Stimulated activated effector memory CD8-positive, alpha-beta T cell treated with anti-CD3 and anti-CD28 coated beads, Interleukin-12 subunit alpha, Interleukin-12 subunit beta, amount 100 ng/mL, for 72 hours (primary cell): ENCODE data around the gene CENPT.

ENCODE experiments used
- ATAC-seq: fragments of 150-1000 bp; cut with Tn5 transposase; 2 replicates; pipeline ENCODE4 v1.10.0; 2021
- DNase-seq, 2 donors: peaks; one replicate each; pipeline ENCODE4 v3.0.0; 2021 to 2022; ENCODE audit warnings: low spot score in 2 of 2
- H3K27ac Mint-ChIP-seq: one replicate; pipeline ENCODE4 v1.8.0; 2022; ENCODE audit warnings: mild to moderate bottlenecking, mixed read lengths
- H3K36me3 Mint-ChIP-seq: one replicate; pipeline ENCODE4 v1.8.0; 2022; ENCODE audit warnings: mild to moderate bottlenecking, mixed read lengths
- H3K4me1 Mint-ChIP-seq: one replicate; pipeline ENCODE4 v1.8.0; 2022; ENCODE audit warnings: mixed read lengths
- H3K4me3 Mint-ChIP-seq: one replicate; pipeline ENCODE4 v1.8.0; 2022; ENCODE audit warnings: mild to moderate bottlenecking, mixed read lengths
- H3K9me3 Mint-ChIP-seq: one replicate; pipeline ENCODE4 v1.8.0; 2022; ENCODE audit warnings: mixed read lengths

Gene CENPT, protein sequence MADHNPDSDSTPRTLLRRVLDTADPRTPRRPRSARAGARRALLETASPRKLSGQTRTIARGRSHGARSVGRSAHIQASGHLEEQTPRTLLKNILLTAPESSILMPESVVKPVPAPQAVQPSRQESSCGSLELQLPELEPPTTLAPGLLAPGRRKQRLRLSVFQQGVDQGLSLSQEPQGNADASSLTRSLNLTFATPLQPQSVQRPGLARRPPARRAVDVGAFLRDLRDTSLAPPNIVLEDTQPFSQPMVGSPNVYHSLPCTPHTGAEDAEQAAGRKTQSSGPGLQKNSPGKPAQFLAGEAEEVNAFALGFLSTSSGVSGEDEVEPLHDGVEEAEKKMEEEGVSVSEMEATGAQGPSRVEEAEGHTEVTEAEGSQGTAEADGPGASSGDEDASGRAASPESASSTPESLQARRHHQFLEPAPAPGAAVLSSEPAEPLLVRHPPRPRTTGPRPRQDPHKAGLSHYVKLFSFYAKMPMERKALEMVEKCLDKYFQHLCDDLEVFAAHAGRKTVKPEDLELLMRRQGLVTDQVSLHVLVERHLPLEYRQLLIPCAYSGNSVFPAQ

DNA sequence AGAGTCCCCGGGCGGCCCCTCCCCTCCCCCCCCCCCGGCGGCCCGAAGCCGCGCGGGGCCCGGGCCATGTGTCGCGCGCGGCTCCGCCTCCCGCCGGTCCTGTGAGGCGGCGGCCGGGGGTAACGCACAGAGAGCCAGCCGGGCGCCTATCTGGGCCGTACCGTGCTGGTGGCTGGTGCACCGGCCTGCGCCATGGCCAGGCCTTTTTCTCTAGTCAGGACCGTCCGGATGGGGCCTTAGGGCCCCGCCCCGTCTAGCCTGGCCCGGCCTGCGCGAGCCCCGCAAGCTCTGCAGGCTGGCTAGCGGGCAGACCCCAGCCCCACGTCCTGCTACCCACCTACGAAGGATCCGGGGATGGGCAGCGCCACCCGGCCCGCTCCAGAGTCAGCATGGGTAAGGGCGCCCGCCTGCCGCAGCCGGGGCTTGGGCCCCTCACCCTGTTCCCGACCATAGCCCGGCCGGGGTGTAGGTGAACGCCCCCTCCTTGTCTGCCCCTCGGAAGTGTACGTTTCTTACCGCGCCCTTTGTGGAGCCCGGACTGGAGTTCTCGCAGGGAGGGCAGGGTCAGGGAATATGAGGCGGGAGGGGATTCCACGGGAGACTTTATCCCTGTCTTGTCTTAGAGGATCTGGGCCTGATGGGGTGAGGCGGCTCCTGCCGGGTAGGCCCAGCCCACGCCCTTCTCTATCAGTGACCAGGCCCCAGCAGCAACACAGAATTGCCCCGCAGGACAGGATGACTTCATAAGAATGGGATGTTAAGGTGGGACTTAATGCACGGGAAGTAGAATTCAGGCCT lies at the start of gene CENPT:
Gene CENPT, minus strand, starts transcription at position 630 of the 798 bp plus-strand sequence. CDS start 13,834 bp downstream, outside the sequence.
- Mint-ChIP-seq H3K36me3 (peaks cover 55% of the 10 kb centered on the region), H3K27ac (peak within 1 kb of the TSS; percentile 93), H3K9me3 (no peaks in the 10 kb centered on the region), H3K4me3 (peak within 1 kb of the TSS; percentile 98), H3K4me1 (peaks cover 35% of the 10 kb centered on the region)
- DNase-seq (no peak), ATAC-seq (peak; percentile 65)

DNA sequence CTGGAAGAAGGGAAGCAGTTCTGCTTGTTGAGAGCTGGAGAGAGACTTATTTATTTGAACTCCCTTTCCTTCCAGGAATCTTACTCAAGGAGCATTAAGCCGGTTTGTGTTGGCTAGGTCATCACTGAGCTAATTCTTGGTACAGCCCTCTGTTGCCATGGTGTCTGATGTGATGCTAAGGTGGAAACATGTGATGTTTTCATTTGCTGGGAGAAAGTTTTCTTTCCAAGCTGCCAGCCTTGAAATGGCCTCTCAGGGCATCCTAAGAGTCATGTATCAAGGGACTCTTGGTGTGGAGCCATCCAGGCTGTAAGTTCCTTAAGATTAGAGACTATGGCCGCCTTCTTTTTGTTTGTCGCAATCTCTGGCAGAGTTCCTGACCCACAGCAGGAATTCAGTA lies 49.7 kb upstream of the CENPT start:
- DNase-seq (no peak), ATAC-seq (no peak)
- no peaks in the 10 kb centered on the region for H3K9me3 Mint-ChIP-seq
- peaks cover 28% of the 10 kb centered on the region for H3K4me1 Mint-ChIP-seq
- peaks cover 10% of the 10 kb centered on the region for H3K36me3 Mint-ChIP-seq
- no peak overlapping the region for H3K4me3 Mint-ChIP-seq
- H3K27ac Mint-ChIP-seq = peak overlapping the region; percentile 20

DNA sequence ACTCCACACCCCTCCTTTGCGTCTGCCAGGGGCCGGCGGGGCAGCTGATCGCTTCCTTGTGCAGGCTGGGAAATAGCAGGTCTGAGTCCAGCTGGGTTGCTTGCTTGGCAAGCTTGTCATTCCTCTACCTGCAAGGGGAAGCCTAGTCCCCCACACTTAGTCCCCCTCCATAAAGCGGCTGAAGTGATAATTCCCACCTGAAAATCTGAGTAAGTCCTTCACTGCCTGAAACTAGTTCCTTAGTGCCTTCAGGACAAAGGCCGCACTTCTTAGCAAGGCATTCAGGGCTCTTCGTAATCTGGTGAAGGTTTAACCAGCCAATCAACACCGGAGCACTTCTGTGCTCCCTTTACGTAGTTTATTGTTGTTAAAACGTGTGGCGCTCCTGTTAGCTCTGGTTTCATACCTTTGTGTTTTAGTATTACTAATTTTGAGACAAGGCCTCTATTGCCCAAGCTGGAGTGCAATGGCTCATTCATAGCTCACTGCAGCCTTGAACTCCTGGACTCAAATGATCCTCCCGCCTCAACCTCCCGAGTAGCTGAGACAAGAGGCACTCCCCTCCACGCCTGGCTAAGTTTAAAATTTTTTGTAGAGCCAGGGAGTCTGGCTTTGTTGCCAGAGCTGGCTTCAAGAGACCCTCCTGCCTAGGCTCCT lies 46.4 kb upstream of the CENPT start:
- no peak for DNase-seq
- H3K9me3 Mint-ChIP-seq = no peaks in the 10 kb centered on the region
- H3K36me3 Mint-ChIP-seq = peaks cover 10% of the 10 kb centered on the region
- no peak for ATAC-seq
- H3K4me3 Mint-ChIP-seq = peak overlapping the region; percentile 94
- H3K27ac Mint-ChIP-seq = peak overlapping the region; percentile 96
- peaks cover 21% of the 10 kb centered on the region for H3K4me1 Mint-ChIP-seq

DNA sequence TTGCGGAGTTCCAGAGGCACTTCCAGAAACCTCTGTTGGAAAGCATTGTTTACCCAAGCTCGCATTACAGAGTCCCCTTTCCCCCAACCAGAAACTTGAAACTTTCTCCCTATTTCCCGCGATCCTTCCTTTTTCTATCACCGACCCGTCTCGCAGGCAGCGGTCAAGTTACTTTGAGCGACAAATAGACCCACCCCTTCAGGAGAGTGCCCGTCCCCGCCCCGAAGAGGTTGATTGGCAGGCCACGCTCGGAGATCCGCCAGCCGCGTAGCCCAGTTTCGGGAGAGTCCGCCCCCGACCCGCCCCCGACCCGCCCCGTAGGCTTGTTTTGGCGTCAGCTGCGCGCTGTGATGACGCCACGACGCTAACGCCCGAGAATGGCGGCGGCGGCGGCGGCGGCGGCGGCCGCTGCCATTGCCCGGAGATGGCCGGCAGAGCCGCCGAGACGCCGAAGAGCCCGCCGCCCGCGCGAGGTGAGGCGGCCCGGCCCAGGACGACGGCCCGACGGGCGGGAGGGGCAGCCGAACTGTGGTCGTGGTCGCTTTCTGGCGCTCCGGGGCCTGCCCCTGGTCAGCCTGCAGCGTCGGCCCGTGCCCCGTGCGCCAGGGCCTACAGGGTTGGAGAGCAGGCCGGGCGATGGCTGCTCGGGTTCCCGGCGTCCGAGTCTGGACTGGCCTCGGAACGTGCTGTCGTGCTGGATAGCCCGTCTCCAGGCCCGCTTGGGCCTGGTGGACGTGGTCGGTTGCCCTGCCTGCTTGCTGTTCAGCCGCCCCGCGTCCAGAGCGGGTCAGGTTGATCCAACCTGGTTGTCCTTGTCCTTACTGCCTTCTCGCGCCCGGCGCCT lies 45.6 kb upstream of the CENPT start, which contains the start of gene PSKH1:
Gene PSKH1, plus strand, starts transcription at position 356 of the 844 bp plus-strand sequence. CDS start 15,496 bp downstream, outside the sequence.
- peak within 1 kb of the TSS; percentile 96 for H3K27ac Mint-ChIP-seq

DNA sequence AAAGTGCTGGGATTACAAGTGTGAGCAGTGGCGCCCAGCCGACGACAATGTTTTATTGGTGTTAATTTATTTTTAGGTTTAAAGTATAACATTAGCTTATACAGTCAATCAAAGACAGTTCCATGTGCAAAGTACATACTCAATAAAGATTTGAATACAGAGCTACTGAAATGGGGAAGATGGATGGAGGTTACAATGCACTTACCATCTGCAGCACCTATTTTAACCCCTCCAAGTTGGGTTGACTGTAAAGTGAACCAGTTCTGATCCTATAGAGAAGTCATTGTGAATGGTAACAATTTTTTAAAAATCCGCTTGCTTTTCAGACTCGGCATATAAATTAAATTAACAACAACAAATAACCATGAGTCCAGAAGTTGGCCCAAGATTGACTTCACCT lies 44.9 kb upstream of the CENPT start:
- ATAC-seq (no peak), DNase-seq (no peak)
- peak overlapping the region; percentile 96 for H3K27ac Mint-ChIP-seq
- H3K9me3 Mint-ChIP-seq = no peaks in the 10 kb centered on the region
- H3K36me3 Mint-ChIP-seq = peaks cover 10% of the 10 kb centered on the region
- H3K4me3 Mint-ChIP-seq = peak overlapping the region; percentile 94
- H3K4me1 Mint-ChIP-seq = peaks cover 19% of the 10 kb centered on the region

More for the DNA sequence above, 45.6 kb upstream of the CENPT start, which contains the start of gene PSKH1:
- Mint-ChIP-seq H3K4me3 (peak within 1 kb of the TSS; percentile 94), H3K4me1 (peaks cover 21% of the 10 kb centered on the region), H3K9me3 (no peaks in the 10 kb centered on the region), H3K36me3 (peaks cover 10% of the 10 kb centered on the region)
- ATAC-seq (peak; percentile 99), DNase-seq (peak; percentile 75 to 94)

DNA sequence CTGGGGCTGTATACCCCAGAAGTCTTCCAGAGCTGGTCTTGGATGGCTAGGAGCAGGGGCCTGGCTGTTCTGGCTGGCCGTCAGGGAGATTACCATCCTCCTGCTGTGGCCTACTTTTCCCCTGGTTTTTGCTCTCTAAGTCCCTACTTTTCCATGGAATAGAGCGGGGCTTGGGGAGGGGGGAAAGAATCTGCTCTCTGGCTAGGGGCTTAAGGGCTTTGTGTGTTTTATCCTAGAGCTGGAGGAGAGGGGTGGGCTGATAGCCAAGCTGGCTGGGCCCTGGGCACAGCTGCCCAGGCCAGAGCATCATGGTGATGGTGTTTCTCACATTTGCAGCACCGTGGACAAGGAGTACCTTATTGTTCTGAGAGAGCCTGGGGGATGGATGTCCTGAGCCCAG lies 40.8 kb upstream of the CENPT start:
- Mint-ChIP-seq H3K36me3 (peaks cover 21% of the 10 kb centered on the region), H3K4me1 (peaks cover 5% of the 10 kb centered on the region), H3K9me3 (no peaks in the 10 kb centered on the region), H3K4me3 (no peak overlapping the region), H3K27ac (peak overlapping the region; percentile 37)
- DNase-seq (no peak), ATAC-seq (no peak)

DNA sequence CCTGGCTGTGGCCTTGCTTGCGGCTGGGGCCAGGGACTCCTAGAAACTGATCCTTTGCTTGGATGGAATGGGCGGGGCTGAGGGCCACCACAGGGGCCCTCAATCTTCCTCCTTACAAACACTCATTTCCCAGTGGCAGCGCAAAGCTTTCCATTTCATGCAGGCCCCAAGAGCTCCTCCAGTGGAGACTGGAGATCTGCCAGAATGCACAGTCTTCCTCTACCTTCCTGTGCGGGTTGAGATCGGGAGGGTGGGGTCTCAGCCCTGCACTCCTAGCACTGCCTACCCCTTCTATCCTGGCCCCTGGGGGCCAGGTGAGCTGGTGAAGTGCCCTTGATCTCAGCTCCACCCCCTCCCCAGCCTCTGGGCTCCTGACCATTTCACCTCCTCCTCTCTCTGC lies 38.9 kb upstream of the CENPT start:
- DNase-seq = no peak
- no peak overlapping the region for H3K27ac Mint-ChIP-seq
- ATAC-seq = no peak
- H3K36me3 Mint-ChIP-seq = peaks cover 32% of the 10 kb centered on the region
- H3K4me1 Mint-ChIP-seq = peaks cover 8% of the 10 kb centered on the region
- H3K9me3 Mint-ChIP-seq = no peaks in the 10 kb centered on the region
- no peak overlapping the region for H3K4me3 Mint-ChIP-seq

DNA sequence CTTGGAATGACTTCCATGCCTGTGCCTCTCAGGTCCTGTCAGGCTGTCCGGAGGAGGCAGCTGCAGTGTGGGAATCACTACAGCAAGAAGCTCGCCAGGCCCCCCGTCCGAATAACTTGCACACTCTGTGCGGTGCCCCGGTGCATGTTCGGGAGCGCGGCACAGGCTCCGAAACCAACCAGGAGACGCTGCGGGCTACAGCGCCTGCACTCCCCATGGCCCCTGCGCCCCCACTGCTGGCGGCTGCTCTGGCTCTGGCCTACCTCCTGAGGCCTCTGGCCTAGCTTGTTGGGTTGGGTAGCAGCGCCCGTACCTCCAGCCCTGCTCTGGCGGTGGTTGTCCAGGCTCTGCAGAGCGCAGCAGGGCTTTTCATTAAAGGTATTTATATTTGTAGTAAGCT lies 38.5 kb upstream of the CENPT start:
- peaks cover 8% of the 10 kb centered on the region for H3K4me1 Mint-ChIP-seq
- H3K27ac Mint-ChIP-seq = no peak overlapping the region
- H3K9me3 Mint-ChIP-seq = no peaks in the 10 kb centered on the region
- ATAC-seq (no peak), DNase-seq (no peak)
- H3K4me3 Mint-ChIP-seq = no peak overlapping the region
- H3K36me3 Mint-ChIP-seq = peaks cover 36% of the 10 kb centered on the region

DNA sequence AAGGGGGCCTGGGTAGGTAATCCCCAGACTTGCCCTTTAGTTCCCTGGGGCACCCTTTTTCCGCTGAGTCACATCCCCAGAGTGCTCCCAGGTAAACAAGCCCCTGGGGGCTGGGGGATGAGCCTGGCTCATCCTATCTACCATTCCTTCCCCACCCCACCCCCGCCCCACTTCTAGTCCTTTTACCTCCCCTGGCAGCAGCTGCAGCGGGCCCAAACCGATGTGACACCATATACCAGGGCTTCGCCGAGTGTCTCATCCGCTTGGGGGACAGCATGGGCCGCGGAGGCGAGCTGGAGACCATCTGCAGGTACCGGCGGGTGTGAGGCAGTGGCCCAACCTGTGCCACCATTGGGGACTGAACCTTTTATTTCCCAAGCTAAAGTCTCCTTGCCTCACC lies 38.1 kb upstream of the CENPT start:
- ATAC-seq (no peak), DNase-seq (no peak)
- Mint-ChIP-seq H3K36me3 (peaks cover 40% of the 10 kb centered on the region), H3K4me1 (peaks cover 8% of the 10 kb centered on the region), H3K4me3 (no peak overlapping the region), H3K27ac (no peak overlapping the region), H3K9me3 (no peaks in the 10 kb centered on the region)

DNA sequence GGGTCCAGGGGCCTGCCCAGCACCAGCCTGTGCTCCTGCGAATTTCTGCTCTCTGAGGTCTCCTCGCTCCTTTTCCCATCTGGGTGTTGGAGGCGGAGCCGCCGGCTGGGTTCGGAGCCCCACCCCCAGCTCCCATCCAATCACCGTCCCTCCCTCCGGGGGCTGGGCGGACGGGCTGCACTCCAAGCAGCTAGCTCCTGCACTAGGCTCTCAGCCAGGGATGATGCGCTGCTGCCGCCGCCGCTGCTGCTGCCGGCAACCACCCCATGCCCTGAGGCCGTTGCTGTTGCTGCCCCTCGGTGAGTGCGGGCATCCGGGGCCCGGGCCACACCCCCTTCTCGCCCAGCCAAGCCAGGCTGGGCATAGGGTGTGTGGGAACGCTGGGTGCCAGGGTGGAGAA lies 37.2 kb upstream of the CENPT start, which contains the start of gene NRN1L:
Gene NRN1L, plus strand, starts transcription at position 202 of the 400 bp plus-strand sequence. Its CDS starts 19 bp downstream, at position 221.
- DNase-seq (no peak), ATAC-seq (no peak)
- Mint-ChIP-seq H3K4me3 (no peak within 1 kb of the TSS), H3K9me3 (no peaks in the 10 kb centered on the region), H3K4me1 (peaks cover 8% of the 10 kb centered on the region), H3K36me3 (peaks cover 49% of the 10 kb centered on the region), H3K27ac (peak within 1 kb of the TSS; percentile 64)

DNA sequence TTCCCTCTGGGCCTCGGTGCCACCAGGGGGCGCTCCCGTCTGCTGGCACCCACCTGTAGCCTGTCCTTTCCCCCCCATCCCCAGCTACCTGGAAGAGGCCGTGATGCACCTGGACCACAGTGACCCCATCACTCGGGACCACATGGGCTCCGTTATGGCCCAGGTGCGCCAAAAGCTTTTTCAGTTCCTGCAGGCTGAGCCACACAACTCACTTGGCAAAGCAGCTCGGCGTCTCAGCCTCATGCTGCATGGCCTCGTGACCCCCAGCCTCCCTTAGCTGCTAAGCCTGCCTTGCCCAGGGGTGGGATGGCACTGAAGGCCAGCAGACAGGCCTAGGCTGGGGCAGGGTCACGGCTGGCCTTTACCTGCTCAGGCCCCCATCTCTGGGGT lies 36.4 kb upstream of the CENPT start:
- H3K27ac Mint-ChIP-seq = peak overlapping the region; percentile 64
- H3K9me3 Mint-ChIP-seq = no peaks in the 10 kb centered on the region
- peaks cover 57% of the 10 kb centered on the region for H3K36me3 Mint-ChIP-seq
- peak; percentile 68 to 83 for DNase-seq
- H3K4me3 Mint-ChIP-seq = no peak overlapping the region
- ATAC-seq = peak; percentile 76
- peaks cover 8% of the 10 kb centered on the region for H3K4me1 Mint-ChIP-seq

DNA sequence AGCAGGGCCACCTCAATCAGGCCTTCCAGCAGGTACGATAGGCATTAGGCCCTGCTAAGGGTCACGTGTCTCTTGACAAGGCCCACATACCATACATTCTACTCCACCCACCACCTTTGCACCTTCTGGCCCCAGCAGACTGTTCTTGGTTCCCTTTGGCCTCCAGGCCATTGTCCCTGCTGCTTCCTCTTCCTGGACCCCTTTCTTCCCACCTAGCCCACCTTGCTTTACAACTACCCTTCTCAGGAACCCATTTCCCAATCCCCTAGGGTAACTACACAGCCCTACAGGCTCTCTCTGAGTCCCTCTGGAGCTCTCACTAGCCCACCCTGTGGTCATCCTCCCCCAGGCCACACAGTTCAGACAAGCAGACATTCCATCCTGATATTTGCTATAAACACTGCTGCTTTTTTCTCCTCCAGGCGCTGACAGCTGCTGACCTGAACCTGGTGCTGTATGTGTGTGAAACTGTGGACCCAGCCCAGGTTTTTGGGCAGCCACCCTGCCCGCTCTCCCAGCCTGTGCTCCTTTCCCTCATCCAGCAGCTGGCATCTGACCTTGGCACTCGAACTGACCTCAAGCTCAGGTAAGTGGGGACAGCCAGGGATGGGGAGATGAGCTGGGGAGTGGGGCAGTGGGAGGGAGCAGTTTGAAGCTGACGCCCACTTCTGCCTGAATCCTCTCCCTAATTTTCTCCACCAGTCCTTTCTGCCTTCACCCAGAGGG lies 35.8 kb upstream of the CENPT start:
- H3K9me3 Mint-ChIP-seq = no peaks in the 10 kb centered on the region
- DNase-seq (no peak), ATAC-seq (peak; percentile 3)
- H3K36me3 Mint-ChIP-seq = peaks cover 63% of the 10 kb centered on the region
- no peak overlapping the region for H3K4me3 Mint-ChIP-seq
- peaks cover 8% of the 10 kb centered on the region for H3K4me1 Mint-ChIP-seq
- peak overlapping the region; percentile 64 for H3K27ac Mint-ChIP-seq

DNA sequence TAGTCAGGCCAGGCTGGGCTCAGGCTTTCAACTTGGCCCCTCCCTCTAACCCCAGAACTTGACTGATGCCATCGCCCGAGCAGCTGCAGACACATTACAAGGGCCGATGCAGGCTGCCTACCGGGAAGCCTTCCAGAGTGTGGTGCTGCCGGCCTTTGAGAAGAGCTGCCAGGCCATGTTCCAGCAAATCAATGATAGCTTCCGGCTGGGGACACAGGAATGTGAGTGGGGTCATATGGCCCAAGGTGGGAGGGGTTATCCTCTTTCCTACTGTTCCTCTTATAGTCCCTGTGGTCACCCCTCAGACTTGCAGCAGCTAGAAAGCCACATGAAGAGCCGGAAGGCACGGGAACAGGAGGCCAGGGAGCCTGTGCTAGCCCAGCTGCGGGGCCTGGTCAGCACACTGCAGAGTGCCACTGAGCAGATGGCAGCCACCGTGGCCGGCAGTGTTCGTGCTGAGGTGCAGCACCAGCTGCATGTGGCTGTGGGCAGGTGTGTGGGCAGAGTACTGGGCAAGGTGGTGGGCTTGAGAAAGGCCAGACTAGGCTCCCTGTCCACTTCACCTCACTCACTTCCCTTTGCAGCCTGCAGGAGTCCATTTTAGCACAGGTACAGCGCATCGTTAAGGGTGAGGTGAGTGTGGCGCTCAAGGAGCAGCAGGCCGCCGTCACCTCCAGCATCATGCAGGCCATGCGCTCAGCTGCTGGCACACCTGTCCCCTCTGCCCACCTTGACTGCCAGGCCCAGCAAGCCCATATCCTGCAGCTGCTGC lies 35.1 kb upstream of the CENPT start:
- Mint-ChIP-seq H3K36me3 (peaks cover 70% of the 10 kb centered on the region), H3K4me3 (no peak overlapping the region)

More for the DNA sequence above, 35.1 kb upstream of the CENPT start:
- H3K4me1 Mint-ChIP-seq = peaks cover 8% of the 10 kb centered on the region
- ATAC-seq (no peak), DNase-seq (no peak)
- no peaks in the 10 kb centered on the region for H3K9me3 Mint-ChIP-seq
- no peak overlapping the region for H3K27ac Mint-ChIP-seq
